GM15510 (cell line): ENCODE measurements around the gene GRAP.

Experiments
- POLR2A ChIP-seq: IDR thresholded peaks from 3 replicates; pipeline ENCODE4 v1.6.1; 2011; ENCODE audit warnings: borderline replicate concordance; ENCODE audit not compliant: insufficient read length; ENCODE audit errors: extremely low read depth

The GRAP gene

GRCh38 chr17:19014628-19015215 lies 32.0 kb downstream of the GRAP start:
- no peak for TF ChIP-seq POLR2A

GRCh38 chr17:19013806-19014627 lies 32.7 kb downstream of the GRAP start:
- TF ChIP-seq POLR2A = no peak

- TF ChIP-seq POLR2A = no peak
Measured at GRCh38 chr17:19013226-19013625, 33.5 kb downstream of the GRAP start.

GRCh38 chr17:19012171-19013080 lies 34.3 kb downstream of the GRAP start:
- TF ChIP-seq POLR2A = no peak

- TF ChIP-seq POLR2A = no peak
Measured at GRCh38 chr17:19011581-19011980, 35.2 kb downstream of the GRAP start.

- no peak for TF ChIP-seq POLR2A
Measured at GRCh38 chr17:19010729-19011505, 35.8 kb downstream of the GRAP start.

- TF ChIP-seq POLR2A = no peak
Measured at GRCh38 chr17:19009970-19010369, 36.8 kb downstream of the GRAP start.

GRCh38 chr17:19006698-19007097 lies 40.1 kb downstream of the GRAP start:
- TF ChIP-seq POLR2A = no peak

GRCh38 chr17:19005789-19006430 lies 40.8 kb downstream of the GRAP start:
- TF ChIP-seq POLR2A = no peak

GRCh38 chr17:19005137-19005773 lies 41.5 kb downstream of the GRAP start:
- TF ChIP-seq POLR2A = no peak

- peak; percentile 68 for TF ChIP-seq POLR2A
Measured at GRCh38 chr17:19004421-19005136, 42.2 kb downstream of the GRAP start, which contains the start of gene FAM83G. TSS of gene FAM83G (minus strand) at chr17:19004764. CDS start at chr17:19004041, 723 bp downstream.

- no peak for TF ChIP-seq POLR2A
Measured at GRCh38 chr17:19003543-19004420, 43.0 kb downstream of the GRAP start.

- no peak for TF ChIP-seq POLR2A
Measured at GRCh38 chr17:19002805-19003542, 43.8 kb downstream of the GRAP start.
